Measurements from ENCODE around the gene ZNF496.

- TF ChIP-seq, protein P1, sequence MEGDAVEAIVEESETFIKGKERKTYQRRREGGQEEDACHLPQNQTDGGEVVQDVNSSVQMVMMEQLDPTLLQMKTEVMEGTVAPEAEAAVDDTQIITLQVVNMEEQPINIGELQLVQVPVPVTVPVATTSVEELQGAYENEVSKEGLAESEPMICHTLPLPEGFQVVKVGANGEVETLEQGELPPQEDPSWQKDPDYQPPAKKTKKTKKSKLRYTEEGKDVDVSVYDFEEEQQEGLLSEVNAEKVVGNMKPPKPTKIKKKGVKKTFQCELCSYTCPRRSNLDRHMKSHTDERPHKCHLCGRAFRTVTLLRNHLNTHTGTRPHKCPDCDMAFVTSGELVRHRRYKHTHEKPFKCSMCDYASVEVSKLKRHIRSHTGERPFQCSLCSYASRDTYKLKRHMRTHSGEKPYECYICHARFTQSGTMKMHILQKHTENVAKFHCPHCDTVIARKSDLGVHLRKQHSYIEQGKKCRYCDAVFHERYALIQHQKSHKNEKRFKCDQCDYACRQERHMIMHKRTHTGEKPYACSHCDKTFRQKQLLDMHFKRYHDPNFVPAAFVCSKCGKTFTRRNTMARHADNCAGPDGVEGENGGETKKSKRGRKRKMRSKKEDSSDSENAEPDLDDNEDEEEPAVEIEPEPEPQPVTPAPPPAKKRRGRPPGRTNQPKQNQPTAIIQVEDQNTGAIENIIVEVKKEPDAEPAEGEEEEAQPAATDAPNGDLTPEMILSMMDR (IDR thresholded peaks at IDR 0.05; ENCODE audit: low read length) = no peak
- no peak for TF ChIP-seq EZH2 (IDR thresholded peaks at IDR 0.05; ENCODE audit: borderline replicate concordance, low read length)
Measured at GRCh38 chr1:247373721-247374141, 42.1 kb upstream of the ZNF496 start.
